A549 (cell line): ENCODE measurements around the gene B3GNT2. TPM values are rescaled to one million over a fixed set of nuclear protein-coding genes. Genes with fewer than 3 reads are reported as not detected.

ENCODE experiments used
- ATAC-seq, 2 experiments: fragments of 200-7000 bp in 1 of 2; fragments of >200 bp in 1 of 2; cut with Nextera tagmentation in 1 of 2; cut with Tn5 transposase in 1 of 2; 3 replicates each; pipeline versions ENCODE4 v1.8.0 to v1.9.1; 2018 to 2020; ENCODE audit warnings: mild to moderate bottlenecking in 1 of 2, moderate library complexity in 1 of 2
- CTCF ChIA-PET: fragments of 300-600 bp; sonication (Branson Sonifier 250); formaldehyde crosslinking; extraction: SDS; loops from one replicate; lab custom pipeline; 2021; ENCODE audit warnings: antibody characterized with exemption, inconsistent platforms; lab: Yijun Ruan, JAX
- POLR2A ChIA-PET: fragments of 350-600 bp; formaldehyde crosslinking; extraction: SDS; loops from one replicate; lab custom pipeline; 2021; ENCODE audit warnings: antibody characterized with exemption, inconsistent platforms; lab: Yijun Ruan, JAX
- DNase-seq, 2 experiments: peaks; one replicate each; pipeline versions ENCODE4 v3.0.0 to v3.0.0-alpha.2; 2011 to 2016; ENCODE audit warnings: low read depth in 1 of 2, low spot score in 1 of 2
- FAIRE-seq: peaks from 2 replicates; lab custom pipeline; 2011; peaks lifted over from hg19 to GRCh38; lab: Jason Lieb, UNC
- H3K27ac ChIP-seq, 2 experiments: fragments of >200 bp; sonication (Bioruptor Twin); formaldehyde crosslinking; 3 replicates each; pipeline ENCODE4 v1.5.1; 2016 to 2017
- H3K4me1 ChIP-seq: fragments of >200 bp; sonication (Bioruptor Twin); formaldehyde crosslinking; 3 replicates; pipeline ENCODE4 v1.6.1; 2016
- H3K4me2 ChIP-seq: fragments of >200 bp; sonication (Bioruptor Twin); formaldehyde crosslinking; 3 replicates; pipeline ENCODE4 v1.6.1; 2016
- H3K4me3 ChIP-seq: fragments of >200 bp; sonication (Bioruptor Twin); formaldehyde crosslinking; 3 replicates; pipeline ENCODE4 v1.5.1; 2016
- H3K9me3 ChIP-seq: fragments of >200 bp; sonication (Bioruptor Twin); formaldehyde crosslinking; 3 replicates; pipeline ENCODE4 v1.6.1; 2016
- BHLHE40 ChIP-seq: IDR thresholded peaks from 2 replicates; pipeline ENCODE4 v1.6.1; 2012; ENCODE audit warnings: low read depth, low read length, inconsistent platforms
- CBX2 ChIP-seq: fragments of 200-600 bp; sonication (generic); IDR thresholded peaks from 2 replicates; pipeline ENCODE4 v1.6.1; 2016; ENCODE audit warnings: low read depth, mild to moderate bottlenecking, borderline replicate concordance
- CBX8 ChIP-seq: fragments of 200-600 bp; sonication (generic); IDR thresholded peaks from 2 replicates; pipeline ENCODE4 v1.6.1; 2016
- CEBPB ChIP-seq, 2 experiments: fragments of >200 bp in 1 of 2; sonication (Bioruptor Twin) in 1 of 2; formaldehyde crosslinking in 1 of 2; IDR thresholded peaks; 2 replicates each; pipeline ENCODE4 v1.6.1; 2012 to 2016
- CHD2 ChIP-seq: fragments of 150-350 bp; IDR thresholded peaks from 2 replicates; pipeline ENCODE4 v1.6.1; 2014; ENCODE audit warnings: low read length; ENCODE audit not compliant: partially characterized antibody
- CHD4 ChIP-seq: fragments of 200-600 bp; sonication (generic); IDR thresholded peaks from 2 replicates; pipeline ENCODE4 v1.6.1; 2016; ENCODE audit warnings: antibody characterized with exemption, mild to moderate bottlenecking, borderline replicate concordance
- CTCF ChIP-seq: fragments of >200 bp; sonication (Bioruptor Twin); formaldehyde crosslinking; IDR thresholded peaks from 3 replicates; pipeline ENCODE4 v1.5.1; 2016
- EHF ChIP-seq: fragments of 250-450 bp; sonication (Bioruptor Pico); IDR thresholded peaks from 2 replicates; pipeline ENCODE4 v1.5.0; 2020; ENCODE audit warnings: mild to moderate bottlenecking
- EHMT2 ChIP-seq: fragments of 200-600 bp; sonication (generic); IDR thresholded peaks from 2 replicates; pipeline ENCODE4 v1.6.1; 2016; ENCODE audit warnings: antibody characterized with exemption, low read depth, mild to moderate bottlenecking, moderate library complexity
- HDAC2 ChIP-seq: fragments of 200-600 bp; sonication (generic); IDR thresholded peaks from 2 replicates; pipeline ENCODE4 v1.6.1; 2016
- HES2 ChIP-seq: fragments of >200 bp; sonication (Bioruptor Twin); formaldehyde crosslinking; IDR thresholded peaks from 2 replicates; pipeline ENCODE4 v1.6.1; 2016
- HOXB13 ChIP-seq: fragments of 250-450 bp; sonication (Bioruptor Pico); IDR thresholded peaks from 2 replicates; pipeline ENCODE4 v1.5.0; 2020; ENCODE audit warnings: low read depth, mild to moderate bottlenecking, moderate library complexity
- HOXB5 ChIP-seq: fragments of 250-450 bp; sonication (Bioruptor Pico); IDR thresholded peaks from 2 replicates; pipeline ENCODE4 v1.5.0; 2020; ENCODE audit warnings: mild to moderate bottlenecking, moderate library complexity
- KDM1A ChIP-seq: fragments of 200-600 bp; sonication (generic); IDR thresholded peaks from 2 replicates; pipeline ENCODE4 v1.6.1; 2016; ENCODE audit warnings: low read depth, mild to moderate bottlenecking
- KDM5A ChIP-seq: fragments of 200-600 bp; sonication (generic); IDR thresholded peaks from 2 replicates; pipeline ENCODE4 v1.6.1; 2016; ENCODE audit warnings: antibody characterized with exemption, mild to moderate bottlenecking
- NR3C1 ChIP-seq: fragments of >200 bp; sonication (Bioruptor Twin); formaldehyde crosslinking; IDR thresholded peaks from 3 replicates; pipeline ENCODE4 v1.6.1; 2017
- PHF8 ChIP-seq: fragments of 200-600 bp; sonication (generic); IDR thresholded peaks from 2 replicates; pipeline ENCODE4 v1.6.1; 2016; ENCODE audit warnings: low read depth, mild to moderate bottlenecking, antibody characterized with exemption, moderate library complexity, borderline replicate concordance
- RFX5 ChIP-seq: fragments of 450-650 bp; IDR thresholded peaks from 2 replicates; pipeline ENCODE4 v1.7.1; 2014; ENCODE audit warnings: antibody characterized with exemption, mild to moderate bottlenecking, moderate library complexity
- TP53 ChIP-seq: fragments of 250-450 bp; sonication (Bioruptor Pico); IDR thresholded peaks from 2 replicates; pipeline ENCODE4 v1.5.0; 2021; ENCODE audit warnings: mild to moderate bottlenecking, moderate library complexity
- USF2 ChIP-seq: fragments of 450-650 bp; IDR thresholded peaks from 2 replicates; pipeline ENCODE4 v1.6.1; 2014; ENCODE audit warnings: antibody characterized with exemption
- ZFP36 ChIP-seq: fragments of 450-650 bp; IDR thresholded peaks from 2 replicates; pipeline ENCODE4 v1.6.1; 2014; ENCODE audit warnings: borderline replicate concordance; ENCODE audit not compliant: partially characterized antibody
- ZSCAN20 ChIP-seq: fragments of 250-450 bp; sonication (Bioruptor Pico); IDR thresholded peaks from 2 replicates; pipeline ENCODE4 v1.8.0; 2022; ENCODE audit warnings: mild to moderate bottlenecking, moderate library complexity
- WGBS: methylation state at CpG from one replicate; pipeline ENCODE4 v1.1.6; 2017; ENCODE audit errors: missing lambda C conversion rate; 5-methylcytosine and 5-hydroxymethylcytosine counted together
- polyA plus RNA-seq, 4 experiments: library from polyadenylated mRNA; depleted of rRNA in 3 of 4; stranded (reverse); fragments of >200 nt; fragmentation: RNase III in 1 of 4; extraction: RNeasy Plus Mini Kit Qiagen cat#74134 plus additional on column Dnase treatment in 1 of 4; gene quantifications; 2 replicates in 3 of 4; 3 replicates in 1 of 4; pipeline ENCODE4 v1.2.3, GENCODE V29; 2011 to 2017
- TF ChIP-seq, protein P1 (sequence below): fragments of >200 bp; sonication (Bioruptor Twin); formaldehyde crosslinking; IDR thresholded peaks from 3 replicates; pipeline ENCODE4 v1.6.1; 2016

B3GNT2 gene
- polyA plus RNA-seq, 2 of the 4 experiments (the other 2 are of a cell fraction), result 21.3 to 29.4 TPM

DNA sequence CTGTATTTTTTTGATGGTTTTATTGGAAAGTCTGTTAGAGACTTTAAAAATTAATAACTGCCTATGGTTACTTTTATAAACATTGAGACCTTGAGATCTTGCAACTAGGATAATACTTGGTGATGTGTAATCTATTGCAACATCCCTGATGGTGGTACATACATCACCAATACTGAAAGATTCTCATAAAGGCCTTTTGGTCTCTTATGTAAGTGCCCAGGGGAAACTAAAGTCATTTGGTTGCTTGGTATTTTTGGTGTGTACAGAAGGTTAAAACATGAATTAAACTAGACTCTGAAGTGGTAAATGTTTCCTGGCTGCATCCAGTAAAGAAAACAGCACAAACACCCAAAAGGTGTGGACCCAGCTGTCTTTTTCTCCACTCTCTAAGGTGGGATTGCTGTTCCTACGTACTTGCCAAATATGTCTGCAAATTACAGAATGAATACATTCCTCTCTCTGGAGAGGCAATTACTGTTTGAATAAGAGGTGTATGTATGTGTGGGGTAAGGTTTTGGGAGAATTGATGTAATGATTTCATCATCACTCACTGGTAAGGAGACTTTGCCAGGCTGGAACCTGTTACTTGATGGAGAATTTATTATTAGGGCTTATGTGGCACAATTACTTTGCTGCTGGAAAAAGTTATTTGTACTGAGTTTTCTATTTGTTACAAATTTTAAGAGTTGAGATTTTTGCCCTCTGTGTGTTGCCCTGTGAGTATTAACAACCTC, 3.6 kb downstream of the B3GNT2 start:
- CTCF ChIA-PET, result interaction anchor here (1.1 to 1.2 kb wide), 2 partner anchors 33 to 206 kb away, joined by 3 read pairs; no protein-coding TSS in a partner anchor
- peaks cover 30% of the 10 kb centered on the region for H3K4me1 ChIP-seq
- no peaks in the 10 kb centered on the region for H3K9me3 ChIP-seq
- POLR2A ChIA-PET, result no interaction called here
- FAIRE-seq (no peak), DNase-seq (no peak), ATAC-seq (no peak)
- H3K4me2 ChIP-seq, result peak overlapping the region; percentile 22; the same call in 2 of the 3 replicates
- 87% methylated on average over 1 of the region's 1 CpG for WGBS
- TF ChIP-seq CEBPB (IDR thresholded peaks at IDR 0.05), result peak; percentile 19 to 55; a peak in 2 of 4 replicates
- no peak for TF ChIP-seq KDM1A
- no peak overlapping the region for H3K27ac ChIP-seq
- no peak overlapping the region for H3K4me3 ChIP-seq

GRCh38 chr2:62200291-62200841, 4.5 kb downstream of the B3GNT2 start:
- no peak overlapping the region for H3K27ac ChIP-seq
- DNase-seq (no peak), ATAC-seq (no peak)
- WGBS, result 96% methylated on average over 4 of the region's 4 CpGs
- no peak overlapping the region for H3K4me2 ChIP-seq
- CTCF ChIA-PET, result interaction anchor here (1.2 kb wide), 1 partner anchor 207 kb away, joined by 3 read pairs; no protein-coding TSS in a partner anchor
- POLR2A ChIA-PET, result no interaction called here
- TF ChIP-seq USF2 (no peak), RFX5 (no peak), HDAC2 (no peak), ZSCAN20 (CRISPR knock-in tag) (no peak), HOXB13 (CRISPR knock-in tag) (no peak), PHF8 (no peak), CTCF (no peak), EHF (CRISPR knock-in tag) (no peak), NR3C1 (no peak), CHD2 (no peak), CHD4 (no peak), TP53 (CRISPR knock-in tag) (no peak)
- TF ChIP-seq, all 56 proteins: peak for 0
- Histone ChIP-seq H3K4me1 (peaks cover 26% of the 10 kb centered on the region), H3K4me3 (no peak overlapping the region), H3K9me3 (no peaks in the 10 kb centered on the region)
- FAIRE-seq, result no peak

- CTCF ChIA-PET, result no interaction called here
- no peak overlapping the region for H3K4me3 ChIP-seq
- DNase-seq (no peak), ATAC-seq (no peak), FAIRE-seq (no peak)
- no peak overlapping the region for H3K27ac ChIP-seq
- WGBS, result 96% methylated on average over 3 of the region's 3 CpGs
- no peak for TF ChIP-seq BHLHE40
- TF ChIP-seq HES2, result no peak
- TF ChIP-seq CHD2, result no peak
- no peak for TF ChIP-seq EHMT2
- TF ChIP-seq KDM5A, result no peak
- TF ChIP-seq KDM1A, result no peak
- TF ChIP-seq RFX5, result no peak
- TF ChIP-seq ZFP36, result no peak
- no peak for TF ChIP-seq CBX2
- TF ChIP-seq, protein P1, sequence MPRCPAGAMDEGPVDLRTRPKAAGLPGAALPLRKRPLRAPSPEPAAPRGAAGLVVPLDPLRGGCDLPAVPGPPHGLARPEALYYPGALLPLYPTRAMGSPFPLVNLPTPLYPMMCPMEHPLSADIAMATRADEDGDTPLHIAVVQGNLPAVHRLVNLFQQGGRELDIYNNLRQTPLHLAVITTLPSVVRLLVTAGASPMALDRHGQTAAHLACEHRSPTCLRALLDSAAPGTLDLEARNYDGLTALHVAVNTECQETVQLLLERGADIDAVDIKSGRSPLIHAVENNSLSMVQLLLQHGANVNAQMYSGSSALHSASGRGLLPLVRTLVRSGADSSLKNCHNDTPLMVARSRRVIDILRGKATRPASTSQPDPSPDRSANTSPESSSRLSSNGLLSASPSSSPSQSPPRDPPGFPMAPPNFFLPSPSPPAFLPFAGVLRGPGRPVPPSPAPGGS, result no peak
- no peak for TF ChIP-seq HOXB5
- TF ChIP-seq CBX8, result no peak
- POLR2A ChIA-PET, result no interaction called here
- H3K9me3 ChIP-seq, result no peaks in the 10 kb centered on the region
- H3K4me1 ChIP-seq, result peaks cover 25% of the 10 kb centered on the region
- H3K4me2 ChIP-seq, result no peak overlapping the region
These were observed 5.0 kb downstream of the B3GNT2 start for GRCh38 chr2:62200868-62201267.
